WTC11 (cell line): ENCODE measurements around the gene DLL1.

Source experiments
- ETV6 ChIP-seq: sonication (generic); formaldehyde crosslinking; IDR thresholded peaks from 2 replicates; pipeline ENCODE4 v1.8.1; 2022; ENCODE audit warnings: mild to moderate bottlenecking, missing genetic modification reagents
- FOXJ3 ChIP-seq: sonication (generic); formaldehyde crosslinking; IDR thresholded peaks from 2 replicates; pipeline ENCODE4 v1.9.0; 2021; ENCODE audit warnings: missing genetic modification reagents, mild to moderate bottlenecking, borderline replicate concordance
- JUN ChIP-seq: sonication (generic); formaldehyde crosslinking; IDR thresholded peaks from 2 replicates; pipeline ENCODE4 v1.8.0; 2023; ENCODE audit warnings: mild to moderate bottlenecking, missing genetic modification reagents
- NFATC4 ChIP-seq: fragments of 250-450 bp; sonication (Bioruptor Pico); IDR thresholded peaks from 2 replicates; pipeline ENCODE4 v1.9.0; 2021; ENCODE audit warnings: mild to moderate bottlenecking
- NR3C1 ChIP-seq: sonication (generic); formaldehyde crosslinking; conservative IDR thresholded peaks from 2 replicates; pipeline ENCODE4 v1.8.1; 2023; ENCODE audit warnings: low read depth, mild to moderate bottlenecking, missing genetic modification reagents
- TF ChIP-seq, protein P1 (sequence below): fragments of 200-600 bp; IDR thresholded peaks from 2 replicates; pipeline ENCODE4 v1.8.0; 2022; ENCODE audit warnings: antibody characterized with exemption

DNA sequence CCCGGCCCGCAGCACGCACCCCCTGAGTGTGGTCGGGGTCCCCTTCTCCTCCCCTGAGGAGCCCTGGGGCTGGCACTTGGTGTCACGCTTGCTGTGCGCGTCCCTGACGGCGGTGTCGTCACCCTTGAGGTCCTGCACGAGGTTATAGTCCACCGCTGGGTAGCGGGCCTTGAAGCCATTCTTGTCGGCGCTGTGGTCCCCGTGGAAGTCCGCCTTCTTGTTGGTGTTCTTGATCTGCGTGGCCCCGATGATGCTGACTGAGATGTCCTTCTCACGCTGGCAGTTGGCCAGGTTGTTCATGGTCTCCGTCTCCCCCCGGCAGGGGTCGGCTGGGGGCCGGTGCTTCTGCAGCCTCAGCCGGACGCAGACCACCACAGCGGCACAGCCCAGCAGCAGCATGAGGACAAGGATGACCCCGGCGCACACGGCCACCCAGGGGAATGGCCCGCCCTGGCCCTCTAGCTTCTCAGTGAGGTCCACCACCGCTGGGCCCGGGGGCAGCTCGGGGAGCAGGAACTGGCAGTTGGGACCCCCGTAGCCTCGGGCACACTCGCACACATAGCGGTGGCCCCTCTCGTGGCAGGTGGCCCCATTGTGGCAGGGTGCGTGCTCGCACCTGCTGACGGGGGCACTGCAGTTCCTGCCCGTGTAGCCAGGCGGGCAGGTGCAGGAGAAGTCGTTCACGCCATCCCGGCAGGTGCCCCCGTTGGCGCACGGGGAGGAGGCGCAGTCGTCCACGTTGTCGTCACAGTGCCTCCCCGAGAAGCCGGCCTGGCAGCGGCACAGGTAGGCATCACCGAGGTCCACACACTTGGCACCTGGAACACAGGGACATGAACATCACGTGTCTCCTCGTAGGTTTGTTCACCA, 7.4 kb downstream of the DLL1 start:
- TF ChIP-seq NFATC4 (no peak), NR3C1 (CRISPR knock-in tag) (no peak), ETV6 (CRISPR knock-in tag) (no peak), JUN (CRISPR knock-in tag) (no peak), FOXJ3 (CRISPR knock-in tag) (no peak)
- TF ChIP-seq, protein P1, sequence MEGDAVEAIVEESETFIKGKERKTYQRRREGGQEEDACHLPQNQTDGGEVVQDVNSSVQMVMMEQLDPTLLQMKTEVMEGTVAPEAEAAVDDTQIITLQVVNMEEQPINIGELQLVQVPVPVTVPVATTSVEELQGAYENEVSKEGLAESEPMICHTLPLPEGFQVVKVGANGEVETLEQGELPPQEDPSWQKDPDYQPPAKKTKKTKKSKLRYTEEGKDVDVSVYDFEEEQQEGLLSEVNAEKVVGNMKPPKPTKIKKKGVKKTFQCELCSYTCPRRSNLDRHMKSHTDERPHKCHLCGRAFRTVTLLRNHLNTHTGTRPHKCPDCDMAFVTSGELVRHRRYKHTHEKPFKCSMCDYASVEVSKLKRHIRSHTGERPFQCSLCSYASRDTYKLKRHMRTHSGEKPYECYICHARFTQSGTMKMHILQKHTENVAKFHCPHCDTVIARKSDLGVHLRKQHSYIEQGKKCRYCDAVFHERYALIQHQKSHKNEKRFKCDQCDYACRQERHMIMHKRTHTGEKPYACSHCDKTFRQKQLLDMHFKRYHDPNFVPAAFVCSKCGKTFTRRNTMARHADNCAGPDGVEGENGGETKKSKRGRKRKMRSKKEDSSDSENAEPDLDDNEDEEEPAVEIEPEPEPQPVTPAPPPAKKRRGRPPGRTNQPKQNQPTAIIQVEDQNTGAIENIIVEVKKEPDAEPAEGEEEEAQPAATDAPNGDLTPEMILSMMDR = no peak
